Panc1 (cell line): ENCODE results near the gene RASSF10. TPM values are rescaled to one million over a fixed set of nuclear protein-coding genes. Genes with fewer than 3 reads are reported as not detected.

Experiments
- ATAC-seq: fragments of 200-7000 bp; cut with Tn5 transposase; 2 replicates; pipeline ENCODE4 v1.9.1; 2020; ENCODE audit warnings: mild to moderate bottlenecking, moderate library complexity
- BruUV-seq: library from RNA; stranded (reverse); fragments of 400-500 nt; replicated peaks from 2 replicates; lab custom pipeline; 2021; lab: Mats Ljungman, UMichigan
- CTCF ChIA-PET: fragments of 300-600 bp; sonication (Branson Sonifier 250); formaldehyde crosslinking; loops from one replicate; lab custom pipeline; 2022; ENCODE audit warnings: antibody characterized with exemption; lab: Charles Lee
- POLR2A ChIA-PET: fragments of 300-600 bp; sonication (Branson Sonifier 250); formaldehyde crosslinking; loops from one replicate; lab custom pipeline; 2022; ENCODE audit warnings: antibody characterized with exemption; lab: Charles Lee
- DNase-seq: peaks from one replicate; pipeline ENCODE4 v3.0.0-alpha.2; 2010; ENCODE audit warnings: low read depth, low spot score
- H3K27ac ChIP-seq: 2 replicates; pipeline ENCODE4 v1.5.1; 2011; ENCODE audit warnings: mild to moderate bottlenecking, low read length, inconsistent platforms
- H3K27me3 ChIP-seq: fragments of 200-500 bp; sonication (Bioruptor generic); 2 replicates; pipeline ENCODE4 v1.6.0; 2014; ENCODE audit warnings: low read length, inconsistent platforms; ENCODE audit not compliant: control insufficient read depth, insufficient read depth
- H3K36me3 ChIP-seq: fragments of 200-500 bp; sonication (Bioruptor generic); 2 replicates; pipeline ENCODE4 v1.5.1; 2014; ENCODE audit warnings: inconsistent platforms, mild to moderate bottlenecking, low read length, moderate library complexity; ENCODE audit not compliant: control insufficient read depth, insufficient read depth
- H3K4me1 ChIP-seq: 2 replicates; pipeline ENCODE4 v1.5.1; 2011; ENCODE audit warnings: inconsistent platforms, mild to moderate bottlenecking, low read length, moderate library complexity; ENCODE audit not compliant: control insufficient read depth, insufficient read depth
- H3K4me3 ChIP-seq, 2 experiments: 2 replicates each; pipeline ENCODE4 v1.5.1; 2011 to 2012; ENCODE audit warnings: low read depth in 2 of 2, low read length in 2 of 2, mild to moderate bottlenecking in 2 of 2, inconsistent platforms in 1 of 2, moderate library complexity in 1 of 2
- H3K9me3 ChIP-seq: fragments of 200-500 bp; sonication (Bioruptor generic); 2 replicates; pipeline ENCODE4 v1.5.1; 2014; ENCODE audit warnings: low read depth, mild to moderate bottlenecking, inconsistent platforms, low read length, moderate library complexity; ENCODE audit not compliant: control insufficient read depth, insufficient read depth
- POLR2AphosphoS5 ChIP-seq: IDR thresholded peaks from 2 replicates; pipeline ENCODE4 v1.6.1; 2012; ENCODE audit warnings: mild to moderate bottlenecking, low read depth, low read length, moderate library complexity
- SIN3A ChIP-seq: IDR thresholded peaks from 2 replicates; pipeline ENCODE4 v1.6.1; 2012; ENCODE audit warnings: low read depth, mild to moderate bottlenecking, low read length, moderate library complexity, borderline replicate concordance; ENCODE audit not compliant: insufficient read depth
- TCF7L2 ChIP-seq: IDR thresholded peaks from 2 replicates; pipeline ENCODE4 v1.6.1; 2011; ENCODE audit warnings: mild to moderate bottlenecking, low read depth, low read length, inconsistent platforms
- in situ Hi-C: cut with HindIII; loops from 2 replicates; pipeline ENCODE4 v1.10.0; 2016; ENCODE audit warnings: low sequenced_read_pairs, low pct_unique_long_range_greater_than_20kb
- intact Hi-C: fragments of 100-400 bp; cut with micrococcal nuclease; formaldehyde crosslinking; loops from one replicate; pipeline ENCODE4 v1.10.0; 2022; ENCODE audit not compliant: unreplicated experiment
- total RNA-seq: library from RNA; stranded (reverse); gene quantifications from one replicate; pipeline ENCODE4 v1.2.1, GENCODE V29; 2021; ENCODE audit not compliant: unreplicated experiment
- TF ChIP-seq, protein P1 (sequence below), 2 experiments: IDR thresholded peaks; 2 replicates each; pipeline ENCODE4 v1.6.1; 2011 to 2012; ENCODE audit warnings: low read depth in 2 of 2, control low read depth in 1 of 2, low read length in 1 of 2, mild to moderate bottlenecking in 1 of 2, moderate library complexity in 1 of 2; ENCODE audit not compliant: insufficient read depth in 1 of 2
- TF ChIP-seq, protein P2 (sequence below): fragments of 450-650 bp; IDR thresholded peaks from 2 replicates; pipeline ENCODE4 v1.5.1; 2017; ENCODE audit warnings: mild to moderate bottlenecking

Gene RASSF10
- total RNA-seq, 1 experiment from 2014 or later: not detected

DNA sequence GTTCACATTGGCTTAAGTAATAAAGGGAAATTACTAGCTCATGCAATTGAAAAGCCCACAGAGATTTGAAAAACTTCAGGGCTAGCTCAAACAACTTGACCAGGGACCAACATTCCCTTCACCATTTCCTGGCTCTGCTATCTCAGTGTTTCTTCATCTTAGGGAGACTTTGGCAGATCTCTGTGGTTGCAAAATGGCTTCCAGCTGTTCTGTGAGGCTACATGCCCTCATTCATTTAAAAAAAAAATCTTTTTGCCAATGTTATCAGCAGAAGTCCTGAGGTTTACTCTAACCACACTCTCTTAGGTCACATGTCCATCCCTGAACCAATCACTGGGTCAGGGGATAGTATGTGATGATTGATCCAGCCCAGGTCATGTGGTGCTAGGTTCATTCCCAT, 13.9 kb upstream of the RASSF10 start:
- ATAC-seq (no peak), DNase-seq (no peak)
- intact Hi-C loops: no loop called here
- TF ChIP-seq SIN3A (no peak), TCF7L2 (no peak)
- TF ChIP-seq, protein P1, sequence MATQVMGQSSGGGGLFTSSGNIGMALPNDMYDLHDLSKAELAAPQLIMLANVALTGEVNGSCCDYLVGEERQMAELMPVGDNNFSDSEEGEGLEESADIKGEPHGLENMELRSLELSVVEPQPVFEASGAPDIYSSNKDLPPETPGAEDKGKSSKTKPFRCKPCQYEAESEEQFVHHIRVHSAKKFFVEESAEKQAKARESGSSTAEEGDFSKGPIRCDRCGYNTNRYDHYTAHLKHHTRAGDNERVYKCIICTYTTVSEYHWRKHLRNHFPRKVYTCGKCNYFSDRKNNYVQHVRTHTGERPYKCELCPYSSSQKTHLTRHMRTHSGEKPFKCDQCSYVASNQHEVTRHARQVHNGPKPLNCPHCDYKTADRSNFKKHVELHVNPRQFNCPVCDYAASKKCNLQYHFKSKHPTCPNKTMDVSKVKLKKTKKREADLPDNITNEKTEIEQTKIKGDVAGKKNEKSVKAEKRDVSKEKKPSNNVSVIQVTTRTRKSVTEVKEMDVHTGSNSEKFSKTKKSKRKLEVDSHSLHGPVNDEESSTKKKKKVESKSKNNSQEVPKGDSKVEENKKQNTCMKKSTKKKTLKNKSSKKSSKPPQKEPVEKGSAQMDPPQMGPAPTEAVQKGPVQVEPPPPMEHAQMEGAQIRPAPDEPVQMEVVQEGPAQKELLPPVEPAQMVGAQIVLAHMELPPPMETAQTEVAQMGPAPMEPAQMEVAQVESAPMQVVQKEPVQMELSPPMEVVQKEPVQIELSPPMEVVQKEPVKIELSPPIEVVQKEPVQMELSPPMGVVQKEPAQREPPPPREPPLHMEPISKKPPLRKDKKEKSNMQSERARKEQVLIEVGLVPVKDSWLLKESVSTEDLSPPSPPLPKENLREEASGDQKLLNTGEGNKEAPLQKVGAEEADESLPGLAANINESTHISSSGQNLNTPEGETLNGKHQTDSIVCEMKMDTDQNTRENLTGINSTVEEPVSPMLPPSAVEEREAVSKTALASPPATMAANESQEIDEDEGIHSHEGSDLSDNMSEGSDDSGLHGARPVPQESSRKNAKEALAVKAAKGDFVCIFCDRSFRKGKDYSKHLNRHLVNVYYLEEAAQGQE (IDR thresholded peaks at IDR 0.05; ENCODE audit: insufficient read depth in 1 of 2, low read depth in 2 of 2, low read length in 1 of 2): no peak
- TF ChIP-seq, protein P2, sequence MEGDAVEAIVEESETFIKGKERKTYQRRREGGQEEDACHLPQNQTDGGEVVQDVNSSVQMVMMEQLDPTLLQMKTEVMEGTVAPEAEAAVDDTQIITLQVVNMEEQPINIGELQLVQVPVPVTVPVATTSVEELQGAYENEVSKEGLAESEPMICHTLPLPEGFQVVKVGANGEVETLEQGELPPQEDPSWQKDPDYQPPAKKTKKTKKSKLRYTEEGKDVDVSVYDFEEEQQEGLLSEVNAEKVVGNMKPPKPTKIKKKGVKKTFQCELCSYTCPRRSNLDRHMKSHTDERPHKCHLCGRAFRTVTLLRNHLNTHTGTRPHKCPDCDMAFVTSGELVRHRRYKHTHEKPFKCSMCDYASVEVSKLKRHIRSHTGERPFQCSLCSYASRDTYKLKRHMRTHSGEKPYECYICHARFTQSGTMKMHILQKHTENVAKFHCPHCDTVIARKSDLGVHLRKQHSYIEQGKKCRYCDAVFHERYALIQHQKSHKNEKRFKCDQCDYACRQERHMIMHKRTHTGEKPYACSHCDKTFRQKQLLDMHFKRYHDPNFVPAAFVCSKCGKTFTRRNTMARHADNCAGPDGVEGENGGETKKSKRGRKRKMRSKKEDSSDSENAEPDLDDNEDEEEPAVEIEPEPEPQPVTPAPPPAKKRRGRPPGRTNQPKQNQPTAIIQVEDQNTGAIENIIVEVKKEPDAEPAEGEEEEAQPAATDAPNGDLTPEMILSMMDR: no peak
- no TSS peak for BruUV-seq
- POLR2A ChIA-PET: no interaction called here
- no peaks in the 10 kb centered on the region for H3K9me3 ChIP-seq
- no peak overlapping the region for H3K4me3 ChIP-seq
- peaks cover 13% of the 10 kb centered on the region for H3K27me3 ChIP-seq
- no peak overlapping the region for H3K27ac ChIP-seq
- in situ Hi-C loops: no loop called here
- CTCF ChIA-PET: no interaction called here
- no peaks in the 10 kb centered on the region for H3K36me3 ChIP-seq
- H3K4me1 ChIP-seq: no peaks in the 10 kb centered on the region

DNA sequence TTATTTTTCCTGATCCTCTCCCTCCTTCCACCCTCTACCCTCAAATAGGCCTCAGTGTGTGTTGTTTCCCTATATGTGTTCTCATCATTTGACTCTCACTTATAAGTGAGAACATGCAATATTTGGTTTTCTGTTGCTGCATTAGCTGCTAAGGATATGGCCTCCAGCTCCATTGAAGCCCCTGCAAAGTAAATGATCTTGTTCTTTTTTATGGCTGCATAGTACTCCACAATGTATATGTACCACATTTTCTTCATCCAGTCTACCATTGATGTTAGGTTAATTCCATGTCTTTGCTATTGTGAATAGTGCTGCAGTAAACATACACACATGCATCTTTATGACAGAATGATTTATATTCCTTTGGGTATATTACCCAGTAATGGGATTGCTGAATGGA, 13.3 kb upstream of the RASSF10 start:
- Histone ChIP-seq H3K36me3 (no peaks in the 10 kb centered on the region), H3K4me1 (no peaks in the 10 kb centered on the region), H3K9me3 (no peaks in the 10 kb centered on the region), H3K27ac (no peak overlapping the region), H3K4me3 (no peak overlapping the region), H3K27me3 (peaks cover 14% of the 10 kb centered on the region)
- DNase-seq (no peak), ATAC-seq (no peak)
- intact Hi-C loops: no loop called here
- BruUV-seq: no TSS peak
- in situ Hi-C loops: no loop called here
- ChIA-PET POLR2A (no interaction called here), CTCF (no interaction called here)
- no peak for TF ChIP-seq POLR2AphosphoS5
- TF ChIP-seq SIN3A: no peak
- TF ChIP-seq, protein P1 (IDR thresholded peaks at IDR 0.05; ENCODE audit: insufficient read depth in 1 of 2, low read depth in 2 of 2, low read length in 1 of 2): no peak
- TF ChIP-seq TCF7L2: no peak
- TF ChIP-seq, protein P2: no peak
